ENCODE data around the gene NEK7.

DNA sequence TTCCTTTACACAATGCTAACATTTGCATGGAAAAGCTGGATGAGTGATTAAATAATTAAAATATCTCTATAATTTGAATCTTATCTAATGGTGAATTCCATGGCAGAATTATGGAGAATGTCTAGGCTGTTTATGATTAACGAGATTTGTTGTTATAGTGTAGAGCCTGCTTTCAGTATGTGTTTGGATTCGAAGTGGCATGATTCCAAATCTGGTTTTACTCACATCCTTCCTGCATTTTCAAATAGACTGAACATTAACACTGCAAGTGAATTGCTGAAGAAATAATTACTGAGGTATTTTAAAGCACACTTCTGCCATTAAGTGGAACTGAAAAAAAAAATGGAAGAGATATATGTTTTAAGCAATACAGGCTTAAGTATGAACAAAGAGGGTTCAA, 5.1 kb upstream of the NEK7 start:
- TF ChIP-seq, protein P1, sequence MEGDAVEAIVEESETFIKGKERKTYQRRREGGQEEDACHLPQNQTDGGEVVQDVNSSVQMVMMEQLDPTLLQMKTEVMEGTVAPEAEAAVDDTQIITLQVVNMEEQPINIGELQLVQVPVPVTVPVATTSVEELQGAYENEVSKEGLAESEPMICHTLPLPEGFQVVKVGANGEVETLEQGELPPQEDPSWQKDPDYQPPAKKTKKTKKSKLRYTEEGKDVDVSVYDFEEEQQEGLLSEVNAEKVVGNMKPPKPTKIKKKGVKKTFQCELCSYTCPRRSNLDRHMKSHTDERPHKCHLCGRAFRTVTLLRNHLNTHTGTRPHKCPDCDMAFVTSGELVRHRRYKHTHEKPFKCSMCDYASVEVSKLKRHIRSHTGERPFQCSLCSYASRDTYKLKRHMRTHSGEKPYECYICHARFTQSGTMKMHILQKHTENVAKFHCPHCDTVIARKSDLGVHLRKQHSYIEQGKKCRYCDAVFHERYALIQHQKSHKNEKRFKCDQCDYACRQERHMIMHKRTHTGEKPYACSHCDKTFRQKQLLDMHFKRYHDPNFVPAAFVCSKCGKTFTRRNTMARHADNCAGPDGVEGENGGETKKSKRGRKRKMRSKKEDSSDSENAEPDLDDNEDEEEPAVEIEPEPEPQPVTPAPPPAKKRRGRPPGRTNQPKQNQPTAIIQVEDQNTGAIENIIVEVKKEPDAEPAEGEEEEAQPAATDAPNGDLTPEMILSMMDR (IDR thresholded peaks at IDR 0.05), result no peak
- no peak for TF ChIP-seq EZH2phosphoT487 (IDR thresholded peaks at IDR 0.05)
